Measurements from ENCODE around the gene PDAP1. TPM values are rescaled to one million over a fixed set of nuclear protein-coding genes. Genes with fewer than 3 reads are reported as not detected.

PDAP1 gene
- total RNA-seq, 1 experiment from 2014 or later, result 150 TPM

- no peaks in the 10 kb centered on the region for H3K27me3 Mint-ChIP-seq (ENCODE audit: low read depth)
Measured at GRCh38 chr7:99409192-99409572, 785 bp upstream of the PDAP1 start.

More at GRCh38 chr7:99409192-99409572, 785 bp upstream of the PDAP1 start:
- no peak overlapping the region for H2AK5ac ChIP-seq (ENCODE audit: insufficient read length, low read length)
- H3K4me2 ChIP-seq (ENCODE audit: insufficient read depth, insufficient read length, low read length), result peak overlapping the region; percentile 91
- H3K56ac ChIP-seq (ENCODE audit: insufficient read length, low read depth, low read length), result no peak overlapping the region
- H3K4me1 Mint-ChIP-seq, result peaks cover 19 to 23% of the 10 kb centered on the region in 2 experiments
- H4K20me1 ChIP-seq (ENCODE audit: control insufficient read depth, insufficient read depth, insufficient read length), result no peaks in the 10 kb centered on the region
- H3K9me3 Mint-ChIP-seq, result no peaks in the 10 kb centered on the region
- H3K79me2 ChIP-seq (ENCODE audit: insufficient read depth, low read length), result peaks cover 34% of the 10 kb centered on the region
- peak overlapping the region; percentile 95 to 96 for H3K4me3 Mint-ChIP-seq
- H2BK5ac ChIP-seq (ENCODE audit: insufficient read length, low read length), result no peak overlapping the region
- H3T11ph ChIP-seq (ENCODE audit: low read length), result no peak overlapping the region
- H2BK15ac ChIP-seq (ENCODE audit: low read depth, low read length), result no peak overlapping the region
- no peak overlapping the region for H3K23ac ChIP-seq (ENCODE audit: insufficient read length, low read depth, low read length)
- no peak overlapping the region for H4K5ac ChIP-seq (ENCODE audit: insufficient read length, low read depth, low read length)
- H4K8ac ChIP-seq (replicated peaks; ENCODE audit: insufficient read length, low read depth, low read length), result no peak overlapping the region
- peak overlapping the region; percentile 94 for H3K27ac ChIP-seq (ENCODE audit: insufficient read length, low read depth, low read length)
- no peak for DNase-seq
- WGBS (ENCODE audit: extremely low coverage, insufficient read length, low lambda C conversion rate), result no CpG with 5 or more reads among the region's 18 CpGs
- no peak overlapping the region for H2AFZ ChIP-seq (ENCODE audit: low read length)
- H3K4ac ChIP-seq (ENCODE audit: low read depth, low read length), result no peak overlapping the region; the same call in 1 of the 2 replicates
- no peak overlapping the region for H2BK120ac ChIP-seq (ENCODE audit: low read depth, low read length, poor library complexity, severe bottlenecking)
- H3K4me1 ChIP-seq (ENCODE audit: insufficient read depth, low read length), result no peaks in the 10 kb centered on the region
- peak overlapping the region; percentile 88 for H3K14ac ChIP-seq (ENCODE audit: insufficient read depth, low read length)
- peaks cover 16% of the 10 kb centered on the region for H3K23me2 ChIP-seq (ENCODE audit: insufficient read length, low read depth, low read length, poor library complexity, severe bottlenecking)
- no peak overlapping the region for H4K91ac ChIP-seq (ENCODE audit: insufficient read length, low read depth, low read length)
- H3K9me3 ChIP-seq (ENCODE audit: control insufficient read depth, low read depth, low read length), result no peaks in the 10 kb centered on the region
- H3K27ac Mint-ChIP-seq, result peak overlapping the region; percentile 96 to 99 (median 98)
- no peak overlapping the region for H2BK20ac ChIP-seq (ENCODE audit: low read depth, low read length, poor library complexity, severe bottlenecking)
- H3K79me1 ChIP-seq (ENCODE audit: insufficient read depth, low read depth, low read length, poor library complexity, severe bottlenecking), result peaks cover 12% of the 10 kb centered on the region
- no peaks in the 10 kb centered on the region for H3K27me3 ChIP-seq (ENCODE audit: insufficient read depth, low read length)
- no peak overlapping the region for H2BK12ac ChIP-seq (ENCODE audit: insufficient read length, low read depth, low read length)
- peak overlapping the region; percentile 83 for H3K9ac ChIP-seq (ENCODE audit: extremely low read depth, insufficient read length, low read length)
- H3K18ac ChIP-seq (ENCODE audit: insufficient read length, low read depth, low read length), result peak overlapping the region; percentile 69
- H3K36me3 Mint-ChIP-seq (ENCODE audit: insufficient read depth in 1 of 3, low read depth in 3 of 3), result peaks cover 32 to 58% (median 49%) of the 10 kb centered on the region in 3 experiments; a peak in 6 of 7 replicates
- no peak for TF ChIP-seq CTCF (conservative IDR thresholded peaks at IDR 0.05)

Data from H9 (cell line).